MM.1S (cell line): ENCODE data around the gene ENTPD6.
"Not testable (repeated sequence)": the region's sequence is repeated elsewhere in the genome, so short reads cannot be mapped to it uniquely, and the experiment has no call there.

Experiments
- DNase-seq: peaks from one replicate; pipeline ENCODE4 v3.0.0-alpha.2; 2015
- H2AFZ ChIP-seq: fragments of 300-600 bp; sonication (generic); 2 replicates; pipeline ENCODE4 v1.6.0; 2016; ENCODE audit warnings: antibody characterized with exemption, low read length
- H3F3A ChIP-seq: fragments of 300-600 bp; sonication (generic); 2 replicates; pipeline ENCODE4 v1.6.1; 2016; ENCODE audit warnings: mild to moderate bottlenecking, antibody characterized with exemption, low read length, moderate library complexity, mixed read lengths; ENCODE audit not compliant: insufficient read depth
- H3K27ac ChIP-seq: fragments of 300-600 bp; sonication (generic); 2 replicates; pipeline ENCODE4 v1.5.1; 2016; ENCODE audit warnings: mild to moderate bottlenecking, low read length
- H3K27me3 ChIP-seq: fragments of 300-600 bp; sonication (generic); replicated peaks from 2 replicates; pipeline ENCODE4 v1.6.0; 2016; ENCODE audit warnings: low read length; ENCODE audit not compliant: insufficient read depth
- H3K36me3 ChIP-seq: fragments of 300-600 bp; sonication (generic); replicated peaks from 2 replicates; pipeline ENCODE4 v1.6.1; 2016; ENCODE audit warnings: mild to moderate bottlenecking, low read length, mixed read lengths; ENCODE audit not compliant: insufficient read depth
- H3K4me1 ChIP-seq: fragments of 300-600 bp; sonication (generic); 2 replicates; pipeline ENCODE4 v1.6.1; 2016; ENCODE audit warnings: low read length, mixed read lengths
- H3K4me2 ChIP-seq: fragments of 300-600 bp; sonication (generic); 2 replicates; pipeline ENCODE4 v1.6.0; 2016; ENCODE audit warnings: low read depth, low read length
- H3K4me3 ChIP-seq: fragments of 300-600 bp; sonication (generic); 2 replicates; pipeline ENCODE4 v1.5.1; 2016; ENCODE audit warnings: low read length, mixed read lengths
- H3K79me2 ChIP-seq: fragments of 300-600 bp; sonication (generic); 2 replicates; pipeline ENCODE4 v1.6.1; 2016; ENCODE audit warnings: mixed run types, low read length, mixed read lengths
- H3K9ac ChIP-seq: fragments of 300-600 bp; sonication (generic); 2 replicates; pipeline ENCODE4 v1.6.1; 2016; ENCODE audit warnings: low read length, mixed read lengths
- H3K9me2 ChIP-seq: fragments of 300-600 bp; sonication (generic); replicated peaks from 2 replicates; pipeline ENCODE4 v1.6.1; 2016; ENCODE audit warnings: mild to moderate bottlenecking, low read length, mixed read lengths; ENCODE audit not compliant: insufficient read depth
- H3K9me3 ChIP-seq: fragments of 300-600 bp; sonication (generic); replicated peaks from 2 replicates; pipeline ENCODE4 v1.6.1; 2016; ENCODE audit warnings: mild to moderate bottlenecking, low read length, mixed read lengths; ENCODE audit not compliant: insufficient read depth
- H4K20me1 ChIP-seq: fragments of 300-600 bp; sonication (generic); 2 replicates; pipeline ENCODE4 v1.6.1; 2016; ENCODE audit warnings: mild to moderate bottlenecking, low read length, moderate library complexity, mixed read lengths; ENCODE audit not compliant: insufficient read depth
- CTCF ChIP-seq: fragments of 300-600 bp; sonication (generic); IDR thresholded peaks from 2 replicates; pipeline ENCODE4 v1.5.1; 2016; ENCODE audit warnings: antibody characterized with exemption, low read length, mixed read lengths
- EZH2 ChIP-seq: fragments of 300-600 bp; sonication (generic); optimal IDR thresholded peaks from 2 replicates; pipeline ENCODE3; 2017; ENCODE audit warnings: low read depth, mild to moderate bottlenecking, antibody characterized with exemption, low read length, mixed read lengths
- EZH2phosphoT487 ChIP-seq: fragments of 300-600 bp; sonication (generic); IDR thresholded peaks from 2 replicates; pipeline ENCODE4 v1.6.1; 2018; ENCODE audit warnings: antibody characterized with exemption, low read length

ENTPD6 gene

GRCh38 chr20:25165128-25165527 is 30.4 kb upstream of the ENTPD6 start:
- H3K4me2 ChIP-seq = no peak overlapping the region
- H3K36me3 ChIP-seq = no peaks in the 10 kb centered on the region
- no peak overlapping the region for H3K27ac ChIP-seq
- no peaks in the 10 kb centered on the region for H3K9me2 ChIP-seq
- no peaks in the 10 kb centered on the region for H4K20me1 ChIP-seq
- H3K9ac ChIP-seq = no peak overlapping the region
- peaks cover 10% of the 10 kb centered on the region; the same call in 1 of the 2 replicates for H3K4me1 ChIP-seq
- no peak overlapping the region for H3K4me3 ChIP-seq
- H3F3A ChIP-seq = no peaks in the 10 kb centered on the region
- no peaks in the 10 kb centered on the region for H3K27me3 ChIP-seq
- no peak for DNase-seq
- no peak overlapping the region for H2AFZ ChIP-seq
- no peaks in the 10 kb centered on the region for H3K9me3 ChIP-seq
- no peak for TF ChIP-seq EZH2phosphoT487
- TF ChIP-seq CTCF = no peak
- no peak for TF ChIP-seq EZH2
- no peaks in the 10 kb centered on the region for H3K79me2 ChIP-seq

- not testable (repeated sequence) for H3K9me2 ChIP-seq, DNase-seq, H3F3A ChIP-seq, H3K27ac ChIP-seq, H3K36me3 ChIP-seq, H3K79me2 ChIP-seq, H3K27me3 ChIP-seq, H3K4me3 ChIP-seq, H3K9ac ChIP-seq, H2AFZ ChIP-seq, H3K9me3 ChIP-seq, H3K4me1 ChIP-seq, H3K4me2 ChIP-seq, H4K20me1 ChIP-seq
Observed at GRCh38 chr20:25166105-25166782, 29.3 kb upstream of the ENTPD6 start.

- no peak overlapping the region for H3K4me3 ChIP-seq
- no peak overlapping the region for H3K27ac ChIP-seq
- H3K4me2 ChIP-seq = no peak overlapping the region
- H3K79me2 ChIP-seq = no peaks in the 10 kb centered on the region
- no peak overlapping the region for H2AFZ ChIP-seq
- TF ChIP-seq EZH2 = no peak
- TF ChIP-seq EZH2phosphoT487 = no peak
- no peak for TF ChIP-seq CTCF
- H3F3A ChIP-seq = no peaks in the 10 kb centered on the region
- no peak overlapping the region for H3K9ac ChIP-seq
- no peaks in the 10 kb centered on the region for H3K27me3 ChIP-seq
- H3K4me1 ChIP-seq = no peaks in the 10 kb centered on the region
- H3K36me3 ChIP-seq = no peaks in the 10 kb centered on the region
- no peaks in the 10 kb centered on the region for H3K9me2 ChIP-seq
- no peak for DNase-seq
- H3K9me3 ChIP-seq = no peaks in the 10 kb centered on the region
- H4K20me1 ChIP-seq = no peaks in the 10 kb centered on the region
Observed at GRCh38 chr20:25173321-25173720, 22.2 kb upstream of the ENTPD6 start.

GRCh38 chr20:25173886-25174308 is 21.6 kb upstream of the ENTPD6 start:
- no peak for DNase-seq
- no peak overlapping the region for H3K27ac ChIP-seq
- no peaks in the 10 kb centered on the region for H3K9me3 ChIP-seq
- no peaks in the 10 kb centered on the region for H4K20me1 ChIP-seq
- no peaks in the 10 kb centered on the region for H3K9me2 ChIP-seq
- no peak overlapping the region for H2AFZ ChIP-seq
- no peaks in the 10 kb centered on the region for H3K27me3 ChIP-seq
- H3F3A ChIP-seq = no peaks in the 10 kb centered on the region
- H3K36me3 ChIP-seq = no peaks in the 10 kb centered on the region
- H3K4me3 ChIP-seq = no peak overlapping the region
- H3K9ac ChIP-seq = no peak overlapping the region
- TF ChIP-seq EZH2 (no peak), EZH2phosphoT487 (no peak), CTCF (no peak)
- no peak overlapping the region for H3K4me2 ChIP-seq
- H3K79me2 ChIP-seq = no peaks in the 10 kb centered on the region
- H3K4me1 ChIP-seq = no peaks in the 10 kb centered on the region
